ENCODE results near the gene VEPH1.

GRCh38 chr3:157512534-157512933, 9.3 kb upstream of the VEPH1 start:
- TF ChIP-seq CTCF (IDR thresholded peaks at IDR 0.05; ENCODE audit: low read depth, low read length, poor library complexity, severe bottlenecking) (no peak), EZH2phosphoT487 (IDR thresholded peaks at IDR 0.05; ENCODE audit: borderline replicate concordance, low read length) (no peak)

All from DOHH2 (cell line).